ENCODE measurements around the gene HAAO. TPM values are rescaled to one million over a fixed set of nuclear protein-coding genes. Genes with fewer than 3 reads are reported as not detected.
A peak's percentile ranks its signal among the peaks of the same experiment; 100 is the strongest.

Gene HAAO
- total and polyA plus RNA-seq, 2 of the 13 experiments (the other 11 are each of a cell fraction or from before 2014, with no cell fraction given): 36.1 to 42.7 TPM

DNA sequence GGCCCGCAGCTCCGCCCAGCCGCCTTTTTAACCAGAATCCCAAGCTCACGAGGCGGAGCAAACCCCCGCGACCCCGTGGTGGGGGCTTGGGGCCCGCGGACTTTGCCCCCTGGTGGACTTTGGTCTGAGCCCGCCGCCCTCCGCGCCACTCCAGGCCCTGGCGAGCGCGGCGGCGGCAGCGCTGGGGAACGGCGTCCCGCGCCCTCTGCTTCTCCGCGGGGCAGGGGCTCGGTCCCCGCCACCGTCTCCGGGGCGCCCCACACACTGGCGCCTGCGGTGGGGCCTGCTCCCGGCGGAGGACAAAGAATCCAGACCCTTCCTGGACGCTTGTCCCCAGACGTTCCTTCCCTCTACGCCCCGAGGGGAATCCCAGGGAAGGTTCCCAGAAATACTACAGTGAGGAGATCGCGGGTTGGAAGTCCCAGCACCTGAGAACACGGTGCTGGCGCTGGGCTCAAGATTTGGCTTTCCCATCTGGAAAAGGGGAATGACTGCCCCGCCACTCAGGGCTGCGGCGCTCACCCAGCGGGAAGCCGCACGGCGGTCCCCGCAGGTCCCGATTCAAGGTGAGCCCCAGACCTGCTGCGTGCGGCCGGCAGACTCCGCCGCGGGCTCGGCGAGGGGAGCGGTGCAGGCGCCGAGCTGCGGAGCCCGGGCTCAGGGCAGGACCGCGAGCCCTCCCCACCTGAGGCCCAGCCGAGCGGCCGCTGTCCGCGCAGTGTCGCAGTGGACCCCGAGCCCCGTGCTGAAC, at the start of gene HAAO (continued):
- TF ChIP-seq HNRNPK (IDR thresholded peaks at IDR 0.05; ENCODE audit: low read depth, low read length, poor library complexity, severe bottlenecking) (peak; percentile 93), MIER2 (CRISPR knock-in tag; IDR thresholded peaks at IDR 0.05) (peak; percentile 86), RBM39 (IDR thresholded peaks at IDR 0.05; ENCODE audit: low read depth, low read length, poor library complexity, severe bottlenecking) (peak; percentile 75), ETV6 (CRISPR knock-in tag; conservative IDR thresholded peaks at IDR 0.05) (peak; percentile 82), ZMYM4 (CRISPR knock-in tag; IDR thresholded peaks at IDR 0.05) (peak; percentile 98), RFX5 (IDR thresholded peaks at IDR 0.05; ENCODE audit: low read depth, low read length) (no peak), THAP11 (CRISPR knock-in tag; IDR thresholded peaks at IDR 0.05) (peak; percentile 87), RFXANK (CRISPR knock-in tag; IDR thresholded peaks at IDR 0.05) (peak; percentile 52), ZFP1 (CRISPR knock-in tag; IDR thresholded peaks at IDR 0.05) (peak; percentile 92), ZFX (CRISPR knock-in tag; IDR thresholded peaks at IDR 0.05; ENCODE audit: low read depth) (peak; percentile 94), TMF1 (CRISPR knock-in tag; IDR thresholded peaks at IDR 0.05; ENCODE audit: low read depth) (peak; percentile 61; the same call in 1 of the 2 replicates), ZMAT3 (CRISPR knock-in tag; conservative IDR thresholded peaks at IDR 0.05) (peak; percentile 99), MEIS1 (CRISPR knock-in tag; IDR thresholded peaks at IDR 0.05; ENCODE audit: borderline replicate concordance) (peak; percentile 90), ZMYM3 (CRISPR knock-in tag; IDR thresholded peaks at IDR 0.05) (peak; percentile 77; the same call in 1 of the 2 replicates)
- TF ChIP-seq, protein P1, sequence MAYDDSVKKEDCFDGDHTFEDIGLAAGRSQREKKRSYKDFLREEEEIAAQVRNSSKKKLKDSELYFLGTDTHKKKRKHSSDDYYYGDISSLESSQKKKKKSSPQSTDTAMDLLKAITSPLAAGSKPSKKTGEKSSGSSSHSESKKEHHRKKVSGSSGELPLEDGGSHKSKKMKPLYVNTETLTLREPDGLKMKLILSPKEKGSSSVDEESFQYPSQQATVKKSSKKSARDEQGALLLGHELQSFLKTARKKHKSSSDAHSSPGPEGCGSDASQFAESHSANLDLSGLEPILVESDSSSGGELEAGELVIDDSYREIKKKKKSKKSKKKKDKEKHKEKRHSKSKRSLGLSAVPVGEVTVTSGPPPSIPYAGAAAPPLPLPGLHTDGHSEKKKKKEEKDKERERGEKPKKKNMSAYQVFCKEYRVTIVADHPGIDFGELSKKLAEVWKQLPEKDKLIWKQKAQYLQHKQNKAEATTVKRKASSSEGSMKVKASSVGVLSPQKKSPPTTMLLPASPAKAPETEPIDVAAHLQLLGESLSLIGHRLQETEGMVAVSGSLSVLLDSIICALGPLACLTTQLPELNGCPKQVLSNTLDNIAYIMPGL (CRISPR knock-in tag; IDR thresholded peaks at IDR 0.05; ENCODE audit: borderline replicate concordance in 1 of 2, low read depth in 1 of 2): peak; percentile 97 to 99
- TF ChIP-seq, protein P2, sequence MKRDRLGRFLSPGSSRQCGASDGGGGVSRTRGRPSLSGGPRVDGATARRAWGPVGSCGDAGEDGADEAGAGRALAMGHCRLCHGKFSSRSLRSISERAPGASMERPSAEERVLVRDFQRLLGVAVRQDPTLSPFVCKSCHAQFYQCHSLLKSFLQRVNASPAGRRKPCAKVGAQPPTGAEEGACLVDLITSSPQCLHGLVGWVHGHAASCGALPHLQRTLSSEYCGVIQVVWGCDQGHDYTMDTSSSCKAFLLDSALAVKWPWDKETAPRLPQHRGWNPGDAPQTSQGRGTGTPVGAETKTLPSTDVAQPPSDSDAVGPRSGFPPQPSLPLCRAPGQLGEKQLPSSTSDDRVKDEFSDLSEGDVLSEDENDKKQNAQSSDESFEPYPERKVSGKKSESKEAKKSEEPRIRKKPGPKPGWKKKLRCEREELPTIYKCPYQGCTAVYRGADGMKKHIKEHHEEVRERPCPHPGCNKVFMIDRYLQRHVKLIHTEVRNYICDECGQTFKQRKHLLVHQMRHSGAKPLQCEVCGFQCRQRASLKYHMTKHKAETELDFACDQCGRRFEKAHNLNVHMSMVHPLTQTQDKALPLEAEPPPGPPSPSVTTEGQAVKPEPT (CRISPR knock-in tag; IDR thresholded peaks at IDR 0.05; ENCODE audit: low read depth): peak; percentile 76
- TF ChIP-seq, protein P3, sequence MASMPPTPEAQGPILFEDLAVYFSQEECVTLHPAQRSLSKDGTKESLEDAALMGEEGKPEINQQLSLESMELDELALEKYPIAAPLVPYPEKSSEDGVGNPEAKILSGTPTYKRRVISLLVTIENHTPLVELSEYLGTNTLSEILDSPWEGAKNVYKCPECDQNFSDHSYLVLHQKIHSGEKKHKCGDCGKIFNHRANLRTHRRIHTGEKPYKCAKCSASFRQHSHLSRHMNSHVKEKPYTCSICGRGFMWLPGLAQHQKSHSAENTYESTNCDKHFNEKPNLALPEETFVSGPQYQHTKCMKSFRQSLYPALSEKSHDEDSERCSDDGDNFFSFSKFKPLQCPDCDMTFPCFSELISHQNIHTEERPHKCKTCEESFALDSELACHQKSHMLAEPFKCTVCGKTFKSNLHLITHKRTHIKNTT (CRISPR knock-in tag; IDR thresholded peaks at IDR 0.05): peak; percentile 93
- TF ChIP-seq, protein P4, sequence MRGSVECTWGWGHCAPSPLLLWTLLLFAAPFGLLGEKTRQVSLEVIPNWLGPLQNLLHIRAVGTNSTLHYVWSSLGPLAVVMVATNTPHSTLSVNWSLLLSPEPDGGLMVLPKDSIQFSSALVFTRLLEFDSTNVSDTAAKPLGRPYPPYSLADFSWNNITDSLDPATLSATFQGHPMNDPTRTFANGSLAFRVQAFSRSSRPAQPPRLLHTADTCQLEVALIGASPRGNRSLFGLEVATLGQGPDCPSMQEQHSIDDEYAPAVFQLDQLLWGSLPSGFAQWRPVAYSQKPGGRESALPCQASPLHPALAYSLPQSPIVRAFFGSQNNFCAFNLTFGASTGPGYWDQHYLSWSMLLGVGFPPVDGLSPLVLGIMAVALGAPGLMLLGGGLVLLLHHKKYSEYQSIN (CRISPR knock-in tag; IDR thresholded peaks at IDR 0.05; ENCODE audit: borderline replicate concordance): no peak
- TF ChIP-seq, protein P5, sequence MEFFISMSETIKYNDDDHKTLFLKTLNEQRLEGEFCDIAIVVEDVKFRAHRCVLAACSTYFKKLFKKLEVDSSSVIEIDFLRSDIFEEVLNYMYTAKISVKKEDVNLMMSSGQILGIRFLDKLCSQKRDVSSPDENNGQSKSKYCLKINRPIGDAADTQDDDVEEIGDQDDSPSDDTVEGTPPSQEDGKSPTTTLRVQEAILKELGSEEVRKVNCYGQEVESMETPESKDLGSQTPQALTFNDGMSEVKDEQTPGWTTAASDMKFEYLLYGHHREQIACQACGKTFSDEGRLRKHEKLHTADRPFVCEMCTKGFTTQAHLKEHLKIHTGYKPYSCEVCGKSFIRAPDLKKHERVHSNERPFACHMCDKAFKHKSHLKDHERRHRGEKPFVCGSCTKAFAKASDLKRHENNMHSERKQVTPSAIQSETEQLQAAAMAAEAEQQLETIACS (CRISPR knock-in tag; IDR thresholded peaks at IDR 0.05): peak; percentile 71
- TF ChIP-seq, protein P6, sequence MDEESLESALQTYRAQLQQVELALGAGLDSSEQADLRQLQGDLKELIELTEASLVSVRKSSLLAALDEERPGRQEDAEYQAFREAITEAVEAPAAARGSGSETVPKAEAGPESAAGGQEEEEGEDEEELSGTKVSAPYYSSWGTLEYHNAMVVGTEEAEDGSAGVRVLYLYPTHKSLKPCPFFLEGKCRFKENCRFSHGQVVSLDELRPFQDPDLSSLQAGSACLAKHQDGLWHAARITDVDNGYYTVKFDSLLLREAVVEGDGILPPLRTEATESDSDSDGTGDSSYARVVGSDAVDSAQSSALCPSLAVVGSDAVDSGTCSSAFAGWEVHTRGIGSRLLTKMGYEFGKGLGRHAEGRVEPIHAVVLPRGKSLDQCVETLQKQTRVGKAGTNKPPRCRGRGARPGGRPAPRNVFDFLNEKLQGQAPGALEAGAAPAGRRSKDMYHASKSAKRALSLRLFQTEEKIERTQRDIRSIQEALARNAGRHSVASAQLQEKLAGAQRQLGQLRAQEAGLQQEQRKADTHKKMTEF (CRISPR knock-in tag; IDR thresholded peaks at IDR 0.05): peak; percentile 99
